ENCODE data around the gene NEAT1. TPM values are rescaled to one million over a fixed set of nuclear protein-coding genes. Genes with fewer than 3 reads are reported as not detected.
A peak's percentile ranks its signal among the peaks of the same experiment; 100 is the strongest.

NEAT1 gene
- total and polyA plus RNA-seq, 9 of the 15 experiments (the other 6 are each of a cell fraction or from before 2014, with no cell fraction given): 20.1 to 389 (median 62.8) TPM

- TF ChIP-seq ZNF407 (IDR thresholded peaks at IDR 0.05; ENCODE audit: low read depth) (no peak), CXXC5 (CRISPR knock-in tag; IDR thresholded peaks at IDR 0.05) (peak; percentile 91), ZC3H4 (CRISPR knock-in tag; IDR thresholded peaks at IDR 0.05; ENCODE audit: borderline replicate concordance) (no peak), TCF15 (CRISPR knock-in tag; IDR thresholded peaks at IDR 0.05) (no peak), FUS (optimal IDR thresholded peaks at IDR 0.05; ENCODE audit: low read depth, low read length) (no peak), ZNF316 (IDR thresholded peaks at IDR 0.05) (no peak), FOSL1 (tag; conservative IDR thresholded peaks at IDR 0.05) (no peak), PRDM10 (IDR thresholded peaks at IDR 0.05; ENCODE audit: partially characterized antibody) (peak; percentile 50), CREBBP (IDR thresholded peaks at IDR 0.05; ENCODE audit: low read depth, low read length) (no peak)
- TF ChIP-seq, protein P1, sequence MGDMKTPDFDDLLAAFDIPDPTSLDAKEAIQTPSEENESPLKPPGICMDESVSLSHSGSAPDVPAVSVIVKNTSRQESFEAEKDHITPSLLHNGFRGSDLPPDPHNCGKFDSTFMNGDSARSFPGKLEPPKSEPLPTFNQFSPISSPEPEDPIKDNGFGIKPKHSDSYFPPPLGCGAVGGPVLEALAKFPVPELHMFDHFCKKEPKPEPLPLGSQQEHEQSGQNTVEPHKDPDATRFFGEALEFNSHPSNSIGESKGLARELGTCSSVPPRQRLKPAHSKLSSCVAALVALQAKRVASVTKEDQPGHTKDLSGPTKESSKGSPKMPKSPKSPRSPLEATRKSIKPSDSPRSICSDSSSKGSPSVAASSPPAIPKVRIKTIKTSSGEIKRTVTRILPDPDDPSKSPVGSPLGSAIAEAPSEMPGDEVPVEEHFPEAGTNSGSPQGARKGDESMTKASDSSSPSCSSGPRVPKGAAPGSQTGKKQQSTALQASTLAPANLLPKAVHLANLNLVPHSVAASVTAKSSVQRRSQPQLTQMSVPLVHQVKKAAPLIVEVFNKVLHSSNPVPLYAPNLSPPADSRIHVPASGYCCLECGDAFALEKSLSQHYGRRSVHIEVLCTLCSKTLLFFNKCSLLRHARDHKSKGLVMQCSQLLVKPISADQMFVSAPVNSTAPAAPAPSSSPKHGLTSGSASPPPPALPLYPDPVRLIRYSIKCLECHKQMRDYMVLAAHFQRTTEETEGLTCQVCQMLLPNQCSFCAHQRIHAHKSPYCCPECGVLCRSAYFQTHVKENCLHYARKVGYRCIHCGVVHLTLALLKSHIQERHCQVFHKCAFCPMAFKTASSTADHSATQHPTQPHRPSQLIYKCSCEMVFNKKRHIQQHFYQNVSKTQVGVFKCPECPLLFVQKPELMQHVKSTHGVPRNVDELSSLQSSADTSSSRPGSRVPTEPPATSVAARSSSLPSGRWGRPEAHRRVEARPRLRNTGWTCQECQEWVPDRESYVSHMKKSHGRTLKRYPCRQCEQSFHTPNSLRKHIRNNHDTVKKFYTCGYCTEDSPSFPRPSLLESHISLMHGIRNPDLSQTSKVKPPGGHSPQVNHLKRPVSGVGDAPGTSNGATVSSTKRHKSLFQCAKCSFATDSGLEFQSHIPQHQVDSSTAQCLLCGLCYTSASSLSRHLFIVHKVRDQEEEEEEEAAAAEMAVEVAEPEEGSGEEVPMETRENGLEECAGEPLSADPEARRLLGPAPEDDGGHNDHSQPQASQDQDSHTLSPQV (IDR thresholded peaks at IDR 0.05): peak; percentile 98
Measured at GRCh38 chr11:65386307-65387140, 36.1 kb upstream of the NEAT1 start, which contains the start of gene FRMD8 (continued).

Data from K562 (cell line).